Suprapubic skin (tissue), 4 donors: Measurements from ENCODE around the gene TOMM40L. TPM values are rescaled to one million over a fixed set of nuclear protein-coding genes. Genes with fewer than 3 reads are reported as not detected.

Source experiments
- DNase-seq, 2 donors: peaks; one replicate each; pipeline ENCODE4 v3.0.0-alpha.2; 2019; ENCODE audit warnings: low spot score in 2 of 2
- H3K27ac ChIP-seq: fragments of 200-600 bp; sonication (generic); one replicate; pipeline ENCODE4 v1.5.1; 2019
- H3K27me3 ChIP-seq: fragments of 200-600 bp; sonication (generic); one replicate; pipeline ENCODE4 v1.5.1; 2019
- H3K36me3 ChIP-seq: fragments of 200-600 bp; sonication (generic); one replicate; pipeline ENCODE4 v1.5.1; 2019
- H3K4me1 ChIP-seq: fragments of 200-600 bp; sonication (generic); one replicate; pipeline ENCODE4 v1.5.1; 2019
- H3K4me3 ChIP-seq: fragments of 200-600 bp; sonication (generic); one replicate; pipeline ENCODE4 v1.5.1; 2019; ENCODE audit warnings: mild to moderate bottlenecking
- H3K9me3 ChIP-seq: fragments of 200-600 bp; sonication (generic); one replicate; pipeline ENCODE4 v1.5.1; 2019
- CTCF ChIP-seq, 2 donors: fragments of 200-600 bp in 1 of 2; fragments of 450-650 bp in 1 of 2; sonication (generic) in 1 of 2; IDR thresholded peaks; one replicate each; pipeline ENCODE4 v1.5.1; 2016 to 2019; ENCODE audit warnings: antibody characterized with exemption in 2 of 2, mild to moderate bottlenecking in 1 of 2, moderate library complexity in 1 of 2
- EP300 ChIP-seq: sonication (generic); formaldehyde crosslinking; IDR thresholded peaks from one replicate; pipeline ENCODE4 v1.6.1; 2017; ENCODE audit warnings: antibody characterized with exemption
- POLR2A ChIP-seq, 2 donors: fragments of 450-650 bp; IDR thresholded peaks; one replicate each; pipeline ENCODE4 v1.6.1; 2017; ENCODE audit warnings: antibody characterized with exemption in 2 of 2, mild to moderate bottlenecking in 2 of 2, moderate library complexity in 2 of 2
- POLR2AphosphoS5 ChIP-seq, 3 donors: sonication (generic); formaldehyde crosslinking; IDR thresholded peaks; one replicate each; pipeline ENCODE4 v1.6.1; 2017; ENCODE audit warnings: antibody characterized with exemption in 3 of 3
- WGBS: methylation state at CpG from one replicate; pipeline ENCODE4 v1.1.5; 2018; 5-methylcytosine and 5-hydroxymethylcytosine counted together
- total RNA-seq, 4 donors: library from RNA; depleted of rRNA; stranded (reverse); fragments of >200 nt; gene quantifications; one replicate each; pipeline ENCODE4 v1.1.0, GENCODE V29; 2016

TOMM40L gene
- total RNA-seq, 4 donors from 2014 or later = 6.7 to 21.0 (median 8.7) TPM

- Histone ChIP-seq H3K27ac (no peak overlapping the region), H3K9me3 (peaks cover 8% of the 10 kb centered on the region), H3K36me3 (no peaks in the 10 kb centered on the region), H3K4me3 (no peak overlapping the region), H3K4me1 (peaks cover 26% of the 10 kb centered on the region), H3K27me3 (peaks cover 34% of the 10 kb centered on the region)
- 66% methylated on average over 12 of the region's 12 CpGs for WGBS
- DNase-seq = no peak
- no peak for TF ChIP-seq EP300
- no peak for TF ChIP-seq POLR2AphosphoS5 (IDR thresholded peaks at IDR 0.05)
- TF ChIP-seq POLR2A (IDR thresholded peaks at IDR 0.05) = no peak
- no peak for TF ChIP-seq CTCF (IDR thresholded peaks at IDR 0.05)
Observed at GRCh38 chr1:161261261-161262235, 35.7 kb downstream of the TOMM40L start.

- Histone ChIP-seq H3K36me3 (no peaks in the 10 kb centered on the region), H3K4me1 (peaks cover 15% of the 10 kb centered on the region), H3K4me3 (no peak overlapping the region), H3K27ac (no peak overlapping the region), H3K9me3 (no peaks in the 10 kb centered on the region), H3K27me3 (peaks cover 4% of the 10 kb centered on the region)
- no peak for TF ChIP-seq EP300
- no peak for TF ChIP-seq POLR2A (IDR thresholded peaks at IDR 0.05)
- no peak for TF ChIP-seq POLR2AphosphoS5 (IDR thresholded peaks at IDR 0.05)
- no peak for TF ChIP-seq CTCF (IDR thresholded peaks at IDR 0.05)
- DNase-seq = no peak
- WGBS = 75% methylated on average over 5 of the region's 5 CpGs
Observed at GRCh38 chr1:161265305-161265704, 39.4 kb downstream of the TOMM40L start.

GRCh38 chr1:161266202-161266601, 40.3 kb downstream of the TOMM40L start:
- Histone ChIP-seq H3K4me3 (no peak overlapping the region), H3K36me3 (no peaks in the 10 kb centered on the region), H3K27me3 (peaks cover 4% of the 10 kb centered on the region), H3K27ac (no peak overlapping the region), H3K4me1 (peaks cover 6% of the 10 kb centered on the region), H3K9me3 (no peaks in the 10 kb centered on the region)
- TF ChIP-seq EP300 (no peak), CTCF (IDR thresholded peaks at IDR 0.05) (no peak), POLR2AphosphoS5 (IDR thresholded peaks at IDR 0.05) (no peak), POLR2A (IDR thresholded peaks at IDR 0.05) (no peak)
- no peak for DNase-seq
- 76% methylated on average over 3 of the region's 3 CpGs for WGBS

DNA sequence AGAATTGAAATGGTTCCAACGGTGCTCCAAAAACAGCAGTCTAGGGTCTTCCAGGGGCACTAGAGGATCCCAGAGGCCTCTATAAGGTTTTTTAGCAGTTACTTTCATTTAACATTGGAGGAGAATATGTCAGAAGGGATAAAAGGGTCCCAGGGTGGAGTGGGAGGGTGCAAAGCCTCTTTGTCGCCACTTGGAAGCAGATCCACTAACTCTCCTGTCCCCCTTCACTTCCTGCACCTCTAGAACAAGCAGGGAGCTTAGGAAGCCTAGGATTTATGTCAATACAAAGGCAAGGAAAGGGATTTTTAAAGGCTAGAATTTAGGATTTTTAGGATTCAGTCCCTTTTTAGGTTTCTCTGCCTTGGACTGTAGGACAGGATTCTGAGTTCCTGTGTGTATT, 41.0 kb downstream of the TOMM40L start:
- Histone ChIP-seq H3K4me3 (no peak overlapping the region), H3K9me3 (no peaks in the 10 kb centered on the region), H3K27me3 (no peaks in the 10 kb centered on the region), H3K36me3 (no peaks in the 10 kb centered on the region), H3K4me1 (no peaks in the 10 kb centered on the region), H3K27ac (no peak overlapping the region)
- no peak for DNase-seq
- TF ChIP-seq CTCF (IDR thresholded peaks at IDR 0.05) (no peak), POLR2AphosphoS5 (IDR thresholded peaks at IDR 0.05) (no peak), POLR2A (IDR thresholded peaks at IDR 0.05) (no peak), EP300 (no peak)
- WGBS = 74% methylated on average over 2 of the region's 2 CpGs

- Histone ChIP-seq H3K9me3 (no peaks in the 10 kb centered on the region), H3K4me1 (no peaks in the 10 kb centered on the region), H3K36me3 (no peaks in the 10 kb centered on the region), H3K4me3 (no peak overlapping the region), H3K27ac (no peak overlapping the region), H3K27me3 (no peaks in the 10 kb centered on the region)
- 73% methylated on average over 3 of the region's 3 CpGs for WGBS
- TF ChIP-seq POLR2A (IDR thresholded peaks at IDR 0.05) (no peak), CTCF (IDR thresholded peaks at IDR 0.05) (no peak), POLR2AphosphoS5 (IDR thresholded peaks at IDR 0.05) (no peak), EP300 (no peak)
- DNase-seq = no peak
Observed at GRCh38 chr1:161267321-161267720, 41.5 kb downstream of the TOMM40L start.
